HepG2 (cell line): ENCODE results near the gene TOP2A. TPM values are rescaled to one million over a fixed set of nuclear protein-coding genes. Genes with fewer than 3 reads are reported as not detected.

Source experiments
- AHR ChIP-seq: IDR thresholded peaks from 2 replicates; pipeline ENCODE4 v1.6.1; 2018; ENCODE audit warnings: missing genetic modification reagents, missing compliant biosample characterization
- CSRNP1 ChIP-seq: sonication (generic); formaldehyde crosslinking; IDR thresholded peaks from 2 replicates; pipeline ENCODE4 v1.8.1; 2023; ENCODE audit warnings: mild to moderate bottlenecking, missing genetic modification reagents
- IRX3 ChIP-seq: sonication (generic); formaldehyde crosslinking; IDR thresholded peaks from 2 replicates; pipeline ENCODE4 v1.8.1; 2023; ENCODE audit warnings: mild to moderate bottlenecking, low read depth, missing genetic modification reagents, borderline replicate concordance
- KLF9 ChIP-seq: IDR thresholded peaks from 2 replicates; pipeline ENCODE4 v1.6.1; 2016; ENCODE audit warnings: low read depth
- PPARG ChIP-seq: conservative IDR thresholded peaks from 2 replicates; pipeline ENCODE4 v1.6.1; 2016; ENCODE audit warnings: missing biosample characterization, missing genetic modification reagents
- PRDM15 ChIP-seq: sonication (generic); formaldehyde crosslinking; IDR thresholded peaks from 2 replicates; pipeline ENCODE4 v1.4.0; 2020; ENCODE audit warnings: missing genetic modification reagents
- RARG ChIP-seq: sonication (generic); formaldehyde crosslinking; IDR thresholded peaks from 2 replicates; pipeline ENCODE4 v1.4.0; 2020; ENCODE audit warnings: low read depth, mild to moderate bottlenecking, missing genetic modification reagents
- REPIN1 ChIP-seq: sonication (generic); formaldehyde crosslinking; IDR thresholded peaks from 2 replicates; pipeline ENCODE4 v1.8.0; 2022; ENCODE audit warnings: missing genetic modification reagents, low read depth, mild to moderate bottlenecking, borderline replicate concordance
- SOX6 ChIP-seq, 2 experiments: fragments of 450-650 bp in 1 of 2; sonication (generic) in 1 of 2; formaldehyde crosslinking in 1 of 2; IDR thresholded peaks; 2 replicates each; pipeline versions ENCODE4 v1.4.0 to v1.6.1; 2017 to 2020; ENCODE audit warnings: antibody characterized with exemption in 1 of 2, mild to moderate bottlenecking in 1 of 2, missing genetic modification reagents in 1 of 2
- SP1 ChIP-seq, 2 experiments: fragments of 450-650 bp in 1 of 2; sonication (generic) in 1 of 2; formaldehyde crosslinking in 1 of 2; IDR thresholded peaks; 2 replicates each; pipeline versions ENCODE4 v1.4.0 to v1.6.1; 2016 to 2020; ENCODE audit warnings: missing genetic modification reagents in 1 of 2
- ZBTB26 ChIP-seq: IDR thresholded peaks from 2 replicates; pipeline ENCODE4 v1.6.1; 2016; ENCODE audit warnings: missing compliant biosample characterization, missing genetic modification reagents, borderline replicate concordance
- ZFP36L1 ChIP-seq: sonication (generic); formaldehyde crosslinking; IDR thresholded peaks from 2 replicates; pipeline ENCODE4 v1.8.0; 2022; ENCODE audit warnings: mild to moderate bottlenecking, missing genetic modification reagents, moderate library complexity
- ZFP91 ChIP-seq: sonication (generic); formaldehyde crosslinking; IDR thresholded peaks from 2 replicates; pipeline ENCODE4 v1.9.0; 2022; ENCODE audit warnings: missing genetic modification reagents, mild to moderate bottlenecking, borderline replicate concordance
- ZMAT5 ChIP-seq: sonication (generic); formaldehyde crosslinking; IDR thresholded peaks from 2 replicates; pipeline ENCODE4 v1.5.0; 2020; ENCODE audit warnings: mild to moderate bottlenecking, low read depth, missing genetic modification reagents, borderline replicate concordance
- ZNF274 ChIP-seq: sonication (generic); formaldehyde crosslinking; IDR thresholded peaks from 2 replicates; pipeline ENCODE4 v1.5.1; 2020; ENCODE audit warnings: mild to moderate bottlenecking, missing genetic modification reagents
- ZNF317 ChIP-seq: sonication (generic); formaldehyde crosslinking; IDR thresholded peaks from 2 replicates; pipeline ENCODE4 v1.5.0; 2020; ENCODE audit warnings: mild to moderate bottlenecking, missing genetic modification reagents
- ZNF354B ChIP-seq: sonication (generic); formaldehyde crosslinking; IDR thresholded peaks from 2 replicates; pipeline ENCODE4 v1.8.0; 2022; ENCODE audit warnings: mild to moderate bottlenecking, missing genetic modification reagents
- ZNF530 ChIP-seq: sonication (generic); formaldehyde crosslinking; IDR thresholded peaks from 2 replicates; pipeline ENCODE4 v1.5.0; 2020; ENCODE audit warnings: low read depth, mild to moderate bottlenecking, missing genetic modification reagents
- ZNF549 ChIP-seq: sonication (generic); formaldehyde crosslinking; IDR thresholded peaks from 2 replicates; pipeline ENCODE4 v1.5.0; 2020; ENCODE audit warnings: missing genetic modification reagents
- ZNF605 ChIP-seq: sonication (generic); formaldehyde crosslinking; IDR thresholded peaks from 2 replicates; pipeline ENCODE4 v1.8.0; 2022; ENCODE audit warnings: mild to moderate bottlenecking, missing genetic modification reagents
- polyA plus RNA-seq, 8 experiments: library from polyadenylated mRNA; depleted of rRNA in 3 of 8; stranded (reverse) in 7 of 8; unstranded in 1 of 8; fragments of >200 nt; fragmentation: Illumina TruSeq in 4 of 8; extraction: Trizol in 4 of 8; gene quantifications; 2 replicates each; pipeline versions ENCODE4 v1.2.1 to v1.2.3, GENCODE V29; 2011 to 2016; ENCODE audit warnings: low read depth in 4 of 8, missing spikeins in 1 of 8, mixed read lengths in 1 of 8; ENCODE audit not compliant: insufficient read depth in 1 of 8
- total RNA-seq, 5 experiments: library from RNA; depleted of rRNA; stranded (reverse); fragments of >200 nt; fragmentation: Illumina TruSeq; extraction: Trizol; gene quantifications; 2 replicates each; pipeline ENCODE4 v1.2.3, GENCODE V29; 2016; ENCODE audit warnings: low read depth in 1 of 5

TOP2A gene
- total and polyA plus RNA-seq, 2 of the 13 experiments (the other 11 are each of a cell fraction or from before 2014, with no cell fraction given) = 108 to 327 TPM

GRCh38 chr17:40355123-40355803, 62.4 kb downstream of the TOP2A start (continued):
- TF ChIP-seq PRDM15 (CRISPR knock-in tag) = peak; percentile 72; the same call in 1 of the 2 replicates
- no peak for TF ChIP-seq SP1 (IDR thresholded peaks at IDR 0.05)
- peak; percentile 59; the same call in 1 of the 2 replicates for TF ChIP-seq SP1 (CRISPR knock-in tag; IDR thresholded peaks at IDR 0.05)
- 0 out of 2 replicates have a peak, but pooled peaks have one; percentile 86 for TF ChIP-seq ZNF274 (CRISPR knock-in tag)
- no peak for TF ChIP-seq CSRNP1 (CRISPR knock-in tag)
- TF ChIP-seq RARG (CRISPR knock-in tag) = no peak
- no peak for TF ChIP-seq ZNF317
- TF ChIP-seq IRX3 (CRISPR knock-in tag) = no peak
- TF ChIP-seq ZFP91 (CRISPR knock-in tag) = peak; percentile 90
- no peak for TF ChIP-seq ZFP36L1 (CRISPR knock-in tag)
- TF ChIP-seq KLF9 (CRISPR knock-in tag) = no peak
- 0 out of 2 replicates have a peak, but pooled peaks have one; percentile 69 for TF ChIP-seq AHR (CRISPR knock-in tag)
- TF ChIP-seq ZNF354B (CRISPR knock-in tag) = no peak
- TF ChIP-seq SOX6 (IDR thresholded peaks at IDR 0.05) = no peak
- TF ChIP-seq SOX6 (CRISPR knock-in tag; IDR thresholded peaks at IDR 0.05) = peak; percentile 48
- TF ChIP-seq REPIN1 (CRISPR knock-in tag) = peak; percentile 16; the same call in 1 of the 2 replicates
- no peak for TF ChIP-seq ZBTB26 (CRISPR knock-in tag)
- TF ChIP-seq ZNF605 (CRISPR knock-in tag) = no peak
- 0 out of 2 replicates have a peak, but pooled peaks have one; percentile 29 for TF ChIP-seq PPARG (CRISPR knock-in tag)
- TF ChIP-seq ZNF530 (CRISPR knock-in tag) = no peak
- no peak for TF ChIP-seq ZMAT5
- TF ChIP-seq ZNF549 (CRISPR knock-in tag) = no peak
